Choroid plexus epithelial cell (primary cell): Measurements from ENCODE around the gene GET4.

ENCODE experiments used
- DNase-seq: peaks from one replicate; pipeline ENCODE4 v3.0.0-alpha.2; 2010; ENCODE audit warnings: low read depth
- H3K4me3 ChIP-seq: 2 replicates; pipeline ENCODE4 v1.5.1; 2011; ENCODE audit warnings: low read depth, mild to moderate bottlenecking, control low read depth, low read length, moderate library complexity
- TF ChIP-seq, protein P1 (sequence below): conservative IDR thresholded peaks from 2 replicates; pipeline ENCODE4 v1.5.1; 2011; ENCODE audit warnings: low read depth, mild to moderate bottlenecking, control low read depth, inconsistent platforms, low read length, moderate library complexity

Gene GET4

DNA sequence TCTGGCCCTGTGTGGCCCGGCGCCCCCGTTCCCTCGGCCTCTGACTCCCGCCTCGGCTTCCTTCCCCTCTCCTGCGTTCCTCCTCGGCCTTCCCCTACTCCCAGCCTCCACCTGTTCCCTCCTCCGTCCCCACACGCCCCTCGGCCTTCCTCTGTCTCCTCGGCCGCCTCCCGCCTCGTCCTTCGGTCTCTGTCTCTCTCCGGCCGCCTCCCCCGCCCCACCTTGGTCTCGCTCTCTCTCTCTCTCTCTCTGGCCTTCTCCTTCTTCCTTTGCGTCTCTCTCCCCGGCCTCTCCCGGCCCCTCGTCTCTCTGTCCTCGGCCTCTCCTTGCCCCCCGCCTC is 588 bp downstream of the GET4 start:
- TF ChIP-seq, protein P1, sequence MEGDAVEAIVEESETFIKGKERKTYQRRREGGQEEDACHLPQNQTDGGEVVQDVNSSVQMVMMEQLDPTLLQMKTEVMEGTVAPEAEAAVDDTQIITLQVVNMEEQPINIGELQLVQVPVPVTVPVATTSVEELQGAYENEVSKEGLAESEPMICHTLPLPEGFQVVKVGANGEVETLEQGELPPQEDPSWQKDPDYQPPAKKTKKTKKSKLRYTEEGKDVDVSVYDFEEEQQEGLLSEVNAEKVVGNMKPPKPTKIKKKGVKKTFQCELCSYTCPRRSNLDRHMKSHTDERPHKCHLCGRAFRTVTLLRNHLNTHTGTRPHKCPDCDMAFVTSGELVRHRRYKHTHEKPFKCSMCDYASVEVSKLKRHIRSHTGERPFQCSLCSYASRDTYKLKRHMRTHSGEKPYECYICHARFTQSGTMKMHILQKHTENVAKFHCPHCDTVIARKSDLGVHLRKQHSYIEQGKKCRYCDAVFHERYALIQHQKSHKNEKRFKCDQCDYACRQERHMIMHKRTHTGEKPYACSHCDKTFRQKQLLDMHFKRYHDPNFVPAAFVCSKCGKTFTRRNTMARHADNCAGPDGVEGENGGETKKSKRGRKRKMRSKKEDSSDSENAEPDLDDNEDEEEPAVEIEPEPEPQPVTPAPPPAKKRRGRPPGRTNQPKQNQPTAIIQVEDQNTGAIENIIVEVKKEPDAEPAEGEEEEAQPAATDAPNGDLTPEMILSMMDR, result no peak
- peak; percentile 28 for DNase-seq
- peak overlapping the region; percentile 72 for H3K4me3 ChIP-seq

- DNase-seq, result no peak
- TF ChIP-seq, protein P1, result no peak
- H3K4me3 ChIP-seq, result peak overlapping the region; percentile 72
Measured at GRCh38 chr7:877312-878232, 1.2 kb downstream of the GET4 start.

DNA sequence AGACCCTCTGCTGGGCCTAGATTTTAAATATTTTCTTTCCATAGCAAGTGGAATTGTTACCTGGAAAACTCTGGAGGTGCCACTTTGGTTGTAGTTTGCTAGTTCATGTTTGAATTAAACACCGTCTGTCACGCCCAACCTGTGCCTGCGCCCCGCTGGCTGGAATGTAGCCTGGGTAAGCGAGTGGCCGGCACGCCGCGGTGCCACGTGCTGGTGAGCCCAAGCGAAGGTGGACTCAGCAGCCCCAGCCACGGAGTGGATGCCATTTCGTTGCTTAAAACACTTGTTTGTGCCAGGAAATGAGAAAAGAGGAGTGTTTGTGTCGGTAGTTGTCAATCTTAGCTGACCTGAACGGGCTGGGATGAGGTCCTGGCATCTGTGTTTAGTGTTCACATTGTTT is 2.7 kb downstream of the GET4 start:
- TF ChIP-seq, protein P1, result no peak
- no peak overlapping the region for H3K4me3 ChIP-seq

GRCh38 chr7:879706-880105 is 3.4 kb downstream of the GET4 start:
- TF ChIP-seq, protein P1, result no peak
- DNase-seq, result no peak
- no peak overlapping the region for H3K4me3 ChIP-seq

More for the DNA sequence above, 2.7 kb downstream of the GET4 start:
- DNase-seq, result no peak

- no peak overlapping the region for H3K4me3 ChIP-seq
- TF ChIP-seq, protein P1, result no peak
- DNase-seq, result no peak
Measured at GRCh38 chr7:880450-880849, 4.1 kb downstream of the GET4 start.

GRCh38 chr7:881441-882234 is 5.3 kb downstream of the GET4 start:
- TF ChIP-seq, protein P1, result no peak
- H3K4me3 ChIP-seq, result no peak overlapping the region
- no peak for DNase-seq
